GM12872 (cell line): ENCODE results near the gene FNIP1.

Experiments used
- TF ChIP-seq, protein P1 (sequence below): IDR thresholded peaks from 3 replicates; pipeline ENCODE4 v1.5.1; 2011; ENCODE audit warnings: low read depth, mild to moderate bottlenecking, low read length, moderate library complexity; ENCODE audit not compliant: insufficient read depth

Gene FNIP1

DNA sequence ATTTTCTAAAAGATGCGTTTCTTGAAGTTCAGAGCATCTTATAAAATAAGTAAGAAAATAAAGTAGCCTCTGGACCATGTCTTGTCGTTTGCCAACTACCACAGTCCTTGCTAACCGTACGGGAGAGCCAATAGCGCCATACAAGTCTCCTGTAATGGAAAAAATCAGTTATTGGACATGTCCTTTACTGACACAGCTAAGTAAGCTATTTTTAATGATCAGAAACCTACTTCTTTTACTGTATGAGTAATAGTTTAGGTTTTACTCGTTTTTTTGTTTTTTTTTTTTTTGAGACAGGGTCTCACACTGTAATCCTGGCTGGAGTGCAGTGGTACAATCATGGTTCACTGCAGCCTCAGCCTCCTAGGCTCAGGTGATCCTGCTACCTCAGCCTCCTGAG lies 124.0 kb downstream of the FNIP1 start:
- TF ChIP-seq, protein P1, sequence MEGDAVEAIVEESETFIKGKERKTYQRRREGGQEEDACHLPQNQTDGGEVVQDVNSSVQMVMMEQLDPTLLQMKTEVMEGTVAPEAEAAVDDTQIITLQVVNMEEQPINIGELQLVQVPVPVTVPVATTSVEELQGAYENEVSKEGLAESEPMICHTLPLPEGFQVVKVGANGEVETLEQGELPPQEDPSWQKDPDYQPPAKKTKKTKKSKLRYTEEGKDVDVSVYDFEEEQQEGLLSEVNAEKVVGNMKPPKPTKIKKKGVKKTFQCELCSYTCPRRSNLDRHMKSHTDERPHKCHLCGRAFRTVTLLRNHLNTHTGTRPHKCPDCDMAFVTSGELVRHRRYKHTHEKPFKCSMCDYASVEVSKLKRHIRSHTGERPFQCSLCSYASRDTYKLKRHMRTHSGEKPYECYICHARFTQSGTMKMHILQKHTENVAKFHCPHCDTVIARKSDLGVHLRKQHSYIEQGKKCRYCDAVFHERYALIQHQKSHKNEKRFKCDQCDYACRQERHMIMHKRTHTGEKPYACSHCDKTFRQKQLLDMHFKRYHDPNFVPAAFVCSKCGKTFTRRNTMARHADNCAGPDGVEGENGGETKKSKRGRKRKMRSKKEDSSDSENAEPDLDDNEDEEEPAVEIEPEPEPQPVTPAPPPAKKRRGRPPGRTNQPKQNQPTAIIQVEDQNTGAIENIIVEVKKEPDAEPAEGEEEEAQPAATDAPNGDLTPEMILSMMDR, result no peak

DNA sequence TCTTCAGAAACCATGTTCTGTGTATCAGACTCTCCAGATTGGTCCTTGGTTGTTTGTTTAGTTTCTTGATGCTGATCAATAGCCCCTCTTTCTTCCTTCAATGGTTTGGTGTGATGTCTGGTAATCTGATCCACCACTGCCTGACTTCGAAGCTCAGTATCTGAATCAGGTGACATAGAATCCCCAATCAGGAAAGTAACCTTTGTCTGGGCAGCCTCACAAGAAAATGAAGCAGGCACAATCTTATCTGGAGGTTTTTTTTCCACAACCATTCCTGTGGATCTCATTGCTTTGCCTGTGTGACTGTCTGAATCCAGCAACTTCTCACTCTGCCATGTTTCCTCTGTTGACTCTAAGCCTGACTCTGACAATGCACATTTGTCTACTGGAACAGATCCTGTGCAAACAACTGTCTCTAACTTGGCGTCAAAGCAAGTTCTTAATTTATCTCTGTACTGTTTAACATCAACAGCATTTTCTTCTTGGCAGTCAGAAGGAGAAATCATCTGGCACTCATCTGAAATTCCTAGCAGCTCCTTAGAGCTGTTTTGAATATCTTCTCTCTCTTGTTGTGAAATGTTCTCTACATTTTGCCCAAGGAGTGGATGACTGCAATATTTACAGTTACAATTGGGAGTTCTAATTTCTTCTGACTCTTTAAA lies 124.7 kb downstream of the FNIP1 start:
- TF ChIP-seq, protein P1, result no peak

GRCh38 chr5:131671409-131671808 lies 125.4 kb downstream of the FNIP1 start:
- TF ChIP-seq, protein P1, result no peak

- TF ChIP-seq, protein P1, result no peak
Observed at GRCh38 chr5:131664929-131665328, 131.9 kb downstream of the FNIP1 start.

GRCh38 chr5:131661933-131662332 lies 134.9 kb downstream of the FNIP1 start:
- TF ChIP-seq, protein P1, result no peak

- TF ChIP-seq, protein P1, result no peak
Observed at GRCh38 chr5:131659841-131660240, 137.0 kb downstream of the FNIP1 start.

DNA sequence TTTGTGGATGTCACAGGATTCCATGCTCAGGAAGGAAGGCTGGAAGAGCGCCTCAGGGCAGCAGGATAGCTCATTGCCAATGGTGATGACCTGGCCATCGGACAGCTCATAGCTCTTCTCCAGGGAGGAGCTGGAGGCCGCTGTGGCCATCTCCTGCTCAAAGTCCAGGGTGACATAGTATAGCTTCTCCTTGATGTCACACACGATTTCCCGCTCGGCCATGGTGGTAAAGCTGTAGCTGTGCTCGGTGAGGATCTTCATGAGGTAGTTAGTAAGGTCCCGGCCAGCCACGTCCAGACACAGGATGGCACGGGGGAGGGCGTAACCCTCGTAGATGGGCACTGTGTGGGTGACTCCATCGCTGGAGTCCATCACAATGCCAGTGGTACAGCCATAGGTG lies 137.5 kb downstream of the FNIP1 start:
- TF ChIP-seq, protein P1, result no peak
